AG08396 (cell line): ENCODE measurements around the gene MYO3A.

ENCODE experiments used
- DNase-seq: peaks from one replicate; pipeline ENCODE4 v3.0.0; 2012; ENCODE audit warnings: low spot score, mixed read lengths

Gene MYO3A

GRCh38 chr10:25933653-25934608, at the start of gene MYO3A:
Gene MYO3A (plus strand): TSS chr10:25934229. CDS start chr10:25952111, 17,882 bp downstream.
- DNase-seq: no peak

DNA sequence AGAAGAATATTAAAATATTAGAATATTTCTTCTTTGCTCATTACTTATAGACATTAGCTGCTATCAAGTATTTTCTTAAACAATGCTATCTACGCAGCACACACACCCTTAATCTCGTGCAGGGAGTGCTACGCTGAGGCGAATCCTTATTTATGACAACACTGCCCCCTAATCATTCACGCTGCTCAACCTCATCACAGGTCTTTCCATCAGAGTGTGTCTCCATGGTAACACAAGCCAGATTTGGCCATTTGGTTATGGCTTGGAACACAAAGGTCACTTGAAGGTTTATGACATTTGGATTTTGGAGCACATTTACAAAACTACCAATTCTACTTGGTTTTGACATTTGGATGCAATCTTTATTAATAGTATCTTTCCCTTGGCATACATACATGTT, 45.4 kb upstream of the MYO3A start:
- no peak for DNase-seq

- DNase-seq: no peak
These were observed 43.0 kb upstream of the MYO3A start for GRCh38 chr10:25890995-25891394.

GRCh38 chr10:25895856-25896255, 38.2 kb upstream of the MYO3A start:
- DNase-seq: no peak

- no peak for DNase-seq
These were observed 37.6 kb upstream of the MYO3A start for GRCh38 chr10:25896421-25896820.

- DNase-seq: no peak
These were observed 34.7 kb upstream of the MYO3A start for GRCh38 chr10:25899304-25899703.

- no peak for DNase-seq
These were observed 32.8 kb upstream of the MYO3A start for GRCh38 chr10:25901199-25901598.

DNA sequence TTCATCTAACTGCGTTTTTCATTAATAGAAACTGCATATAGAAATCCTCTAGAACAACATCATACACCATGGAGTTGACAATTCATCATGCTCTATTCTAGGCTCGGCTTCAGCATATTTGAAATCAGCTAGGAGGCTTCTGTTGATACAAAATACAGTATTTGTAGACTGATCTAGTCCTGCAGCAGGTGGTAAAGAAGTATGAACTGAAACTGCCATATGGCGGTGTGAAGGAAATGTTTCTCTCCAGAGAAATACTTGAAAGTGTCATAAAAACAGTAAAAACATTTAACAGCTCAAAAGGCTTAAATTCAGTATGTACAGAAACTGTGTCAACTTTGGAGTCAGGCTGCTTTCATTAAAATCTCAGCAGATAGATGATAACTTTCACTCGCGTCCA, 32.0 kb upstream of the MYO3A start:
- DNase-seq: no peak

GRCh38 chr10:25907261-25907660, 26.8 kb upstream of the MYO3A start:
- no peak for DNase-seq

- no peak for DNase-seq
These were observed 21.2 kb upstream of the MYO3A start for GRCh38 chr10:25912866-25913265.

DNA sequence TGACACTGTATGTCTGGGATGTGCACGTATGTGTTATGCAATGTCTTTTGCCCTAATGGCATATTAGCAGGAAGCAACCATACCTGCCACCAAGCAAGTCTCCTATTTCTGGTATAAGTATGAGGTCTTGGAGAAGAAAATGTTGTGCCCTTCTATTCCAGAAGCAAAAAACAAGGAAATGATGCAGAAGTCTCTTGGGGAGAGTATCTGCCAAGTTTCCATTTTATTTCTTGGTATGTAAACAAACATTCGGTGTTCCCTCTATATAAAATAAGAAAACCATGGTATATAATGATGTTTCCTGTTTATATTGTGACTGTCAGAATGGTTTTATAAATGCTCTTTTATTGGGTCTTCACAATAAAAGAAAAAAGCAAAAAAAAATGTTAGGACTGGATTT, 19.3 kb upstream of the MYO3A start:
- DNase-seq: no peak

DNA sequence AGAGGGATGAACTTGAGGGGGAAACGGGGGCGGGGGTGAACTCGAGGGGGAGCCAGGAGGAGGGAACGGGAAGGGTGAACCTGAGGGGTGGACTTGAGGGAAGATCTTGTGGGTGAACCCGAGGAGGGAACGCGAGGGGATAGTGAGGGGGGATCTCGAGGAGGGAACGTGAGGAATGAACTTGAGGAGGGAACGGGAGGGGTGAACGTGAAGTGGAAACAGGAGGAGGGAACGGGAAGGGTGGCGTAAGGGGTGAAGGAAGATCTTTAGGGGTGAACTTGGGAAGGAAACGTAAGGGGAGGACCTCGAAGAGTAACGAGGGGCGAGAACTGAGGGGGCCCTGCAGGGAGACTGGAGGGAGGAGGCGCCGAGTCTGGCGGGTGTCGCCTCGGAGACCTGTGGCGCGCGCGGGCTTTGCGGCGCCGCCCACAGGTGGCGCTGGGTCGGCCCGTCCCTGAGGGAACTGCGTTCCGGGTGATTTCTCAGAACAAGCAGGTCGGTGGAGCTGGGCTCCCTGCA, 651 bp downstream of the MYO3A start:
- DNase-seq: no peak

- DNase-seq: no peak
These were observed 4.4 kb downstream of the MYO3A start for GRCh38 chr10:25938405-25938804.

DNA sequence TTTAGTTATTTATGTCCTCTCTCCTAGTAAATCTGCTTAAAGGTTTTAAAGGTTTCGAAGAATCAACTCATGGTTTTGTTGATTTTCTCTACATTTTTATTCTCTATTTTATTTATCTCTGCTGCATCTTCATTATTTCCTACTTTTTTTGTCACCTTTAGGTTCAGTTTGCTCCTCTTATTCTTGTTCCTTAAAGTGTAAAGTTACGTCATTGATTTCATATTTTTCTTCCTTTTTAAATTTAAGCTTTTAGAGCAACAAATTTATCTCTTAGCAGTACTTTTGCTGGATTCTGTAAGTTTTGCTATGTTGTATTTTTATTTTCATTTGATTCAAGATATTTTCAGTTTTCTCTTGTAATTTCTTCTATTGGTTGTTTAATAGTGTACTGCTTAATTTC, 10.7 kb downstream of the MYO3A start:
- no peak for DNase-seq

DNA sequence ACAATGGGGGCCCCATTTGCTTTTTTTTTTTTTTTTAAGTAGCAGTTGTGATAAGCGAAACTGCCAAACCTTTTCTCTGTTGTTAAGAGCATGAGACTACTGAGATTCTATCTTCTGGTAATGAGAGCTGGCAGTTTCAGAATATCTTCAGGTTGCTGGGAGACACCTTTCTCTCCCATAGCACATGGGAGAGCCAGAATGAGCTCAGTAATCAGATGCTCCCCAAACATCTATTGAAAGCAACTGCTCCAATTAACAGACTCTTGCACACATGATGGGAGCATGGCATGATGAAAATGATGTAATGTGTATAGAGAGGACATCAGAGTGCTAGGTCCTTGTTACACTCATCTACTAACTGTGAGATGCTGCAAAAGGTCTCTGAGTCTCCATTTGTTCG, 18.8 kb downstream of the MYO3A start:
- no peak for DNase-seq

- no peak for DNase-seq
These were observed 20.8 kb downstream of the MYO3A start for GRCh38 chr10:25954851-25955250.

- DNase-seq: no peak
These were observed 25.7 kb downstream of the MYO3A start for GRCh38 chr10:25959540-25960232.

DNA sequence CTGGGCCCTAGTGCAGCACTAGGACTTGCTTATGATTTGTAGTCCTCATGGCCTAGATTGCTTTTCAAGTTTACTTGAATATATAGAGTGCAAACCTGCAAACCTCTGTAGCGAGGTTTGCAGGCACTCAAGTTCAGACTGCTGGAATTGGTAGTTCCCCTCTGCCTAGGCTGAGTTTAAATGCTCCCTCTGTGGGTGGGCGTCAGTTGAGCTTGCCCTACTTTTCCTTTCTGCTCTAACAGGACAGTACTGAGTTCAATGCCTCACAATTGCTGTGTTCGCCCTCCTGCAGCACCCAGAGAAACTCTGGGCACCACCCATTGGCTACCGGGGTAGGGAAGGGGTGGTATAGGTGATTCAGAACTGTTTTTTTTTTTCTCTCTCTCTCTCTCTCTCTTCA, 31.6 kb downstream of the MYO3A start:
- DNase-seq: no peak

DNA sequence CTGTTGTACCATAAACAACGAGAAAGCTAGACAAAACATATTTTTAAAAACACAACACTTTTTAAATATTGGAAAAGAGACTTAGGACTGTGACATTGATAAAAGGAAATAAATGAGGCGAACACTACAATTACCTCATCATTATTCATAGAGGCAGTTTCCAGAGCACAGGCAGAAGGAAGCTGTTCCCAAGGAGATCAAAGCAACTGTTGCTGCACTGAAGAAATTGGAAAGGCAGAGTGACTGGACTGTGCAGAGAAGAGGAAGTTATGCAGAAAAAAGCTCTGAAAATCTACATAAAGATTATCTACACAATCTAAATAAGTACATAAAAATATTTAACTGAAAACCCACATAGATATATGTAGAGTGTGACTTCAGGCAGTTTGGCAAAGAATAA, 32.8 kb downstream of the MYO3A start:
- no peak for DNase-seq

- no peak for DNase-seq
These were observed 38.6 kb downstream of the MYO3A start for GRCh38 chr10:25972631-25973030.

DNA sequence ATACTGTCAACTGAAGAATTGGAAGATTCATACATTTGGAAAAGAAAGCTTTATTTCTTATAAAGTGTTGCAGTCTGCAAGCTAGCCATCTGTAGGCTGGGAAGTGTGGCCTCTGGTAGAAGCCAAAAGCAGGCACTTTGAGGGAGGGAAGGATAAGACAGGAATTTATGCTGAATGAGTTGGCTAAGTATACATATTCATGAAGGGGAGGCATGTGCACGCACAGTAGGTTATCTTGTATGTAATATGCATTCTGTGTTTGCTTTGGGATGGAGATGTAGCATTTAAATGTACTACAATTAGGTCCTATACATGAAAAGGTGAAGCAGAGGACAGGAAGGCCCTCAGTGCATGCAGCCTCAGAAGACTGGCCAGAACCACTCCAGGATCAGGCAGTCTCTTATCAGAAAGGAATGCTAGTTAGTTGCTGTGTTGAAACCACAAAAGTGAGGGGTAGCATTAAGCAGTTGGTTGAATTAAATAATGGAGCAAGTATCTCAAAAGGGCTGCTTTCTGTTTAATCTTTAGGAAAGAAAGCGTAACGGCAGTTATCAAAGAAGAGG, 40.9 kb downstream of the MYO3A start:
- DNase-seq: no peak

DNA sequence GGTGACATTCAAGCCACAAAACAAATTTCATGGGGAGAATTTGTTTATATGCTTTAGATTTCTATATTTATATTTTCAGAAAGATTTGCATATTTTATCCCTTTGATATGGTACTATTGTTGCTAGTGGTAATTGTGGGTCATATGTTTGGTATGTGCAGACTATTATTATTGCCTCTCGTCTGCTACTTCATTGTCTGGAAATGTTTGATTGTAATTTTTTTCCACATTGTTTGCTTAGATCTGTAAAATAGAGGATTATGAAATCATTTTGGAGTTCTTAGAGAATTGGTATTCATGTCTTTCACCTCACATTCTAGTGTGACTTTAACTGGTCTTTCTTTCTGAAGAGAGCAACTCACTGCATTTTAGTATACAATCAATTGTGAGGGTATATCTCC, 44.7 kb downstream of the MYO3A start:
- DNase-seq: no peak

GRCh38 chr10:25982107-25982506, 48.1 kb downstream of the MYO3A start:
- no peak for DNase-seq
